ENCODE data around the gene MKRN1.

GRCh38 chr7:140454657-140455015, 24.7 kb downstream of the MKRN1 start:
- no peak for TF ChIP-seq CTCF (IDR thresholded peaks at IDR 0.05; ENCODE audit: low read depth, low read length, poor library complexity, severe bottlenecking)
- no peak for TF ChIP-seq EZH2phosphoT487 (IDR thresholded peaks at IDR 0.05; ENCODE audit: borderline replicate concordance, low read length)

Measured in DOHH2 (cell line).